GM23338 (cell line): ENCODE results near the gene OLFM1. TPM values are rescaled to one million over a fixed set of nuclear protein-coding genes. Genes with fewer than 3 reads are reported as not detected.

ENCODE experiments used
- ATAC-seq: fragments of 200-7000 bp; cut with Tn5 transposase; 3 replicates; pipeline ENCODE4 v1.9.1; 2020
- DNase-seq: peaks from one replicate; pipeline ENCODE4 v3.0.0-alpha.2; 2015; ENCODE audit warnings: low spot score
- H2AFZ ChIP-seq: fragments of 200-600 bp; sonication (generic); 2 replicates; pipeline ENCODE4 v1.8.0; 2016; ENCODE audit warnings: antibody characterized with exemption, mild to moderate bottlenecking, moderate library complexity
- H3F3A ChIP-seq: fragments of 200-600 bp; sonication (generic); replicated peaks from 2 replicates; pipeline ENCODE4 v1.8.0; 2017; ENCODE audit warnings: antibody characterized with exemption, mixed run types, low read depth
- H3K27ac ChIP-seq: fragments of 200-600 bp; sonication (generic); 2 replicates; pipeline ENCODE4 v1.6.1; 2016; ENCODE audit warnings: low read depth
- H3K27me3 ChIP-seq: fragments of 200-600 bp; sonication (generic); 2 replicates; pipeline ENCODE4 v1.8.0; 2016; ENCODE audit warnings: mild to moderate bottlenecking, mixed run types, moderate library complexity; ENCODE audit not compliant: insufficient read depth
- H3K36me3 ChIP-seq: fragments of 200-600 bp; sonication (generic); 2 replicates; pipeline ENCODE4 v1.8.0; 2016; ENCODE audit warnings: mild to moderate bottlenecking; ENCODE audit not compliant: insufficient read depth
- H3K4me1 ChIP-seq: fragments of 200-600 bp; sonication (generic); 2 replicates; pipeline ENCODE4 v1.8.0; 2016; ENCODE audit warnings: mild to moderate bottlenecking, moderate library complexity; ENCODE audit not compliant: insufficient read depth
- H3K4me2 ChIP-seq: fragments of 200-600 bp; sonication (generic); 2 replicates; pipeline ENCODE4 v1.7.1; 2017; ENCODE audit warnings: mixed run types
- H3K4me3 ChIP-seq: fragments of 200-600 bp; sonication (generic); 2 replicates; pipeline ENCODE4 v1.6.1; 2016; ENCODE audit warnings: mixed run types
- H3K79me2 ChIP-seq: fragments of 200-600 bp; sonication (generic); replicated peaks from 2 replicates; pipeline ENCODE4 v1.8.0; 2017; ENCODE audit warnings: mild to moderate bottlenecking; ENCODE audit not compliant: insufficient read depth
- H3K9me2 ChIP-seq: fragments of 200-600 bp; sonication (generic); 2 replicates; pipeline ENCODE4 v1.8.0; 2017; ENCODE audit not compliant: insufficient read depth
- H4K20me1 ChIP-seq: fragments of 200-600 bp; sonication (generic); replicated peaks from 2 replicates; pipeline ENCODE4 v1.8.0; 2017; ENCODE audit warnings: mild to moderate bottlenecking; ENCODE audit not compliant: insufficient read depth
- H3K27ac Mint-ChIP-seq: 2 replicates; pipeline ENCODE4 v1.8.0; 2020; ENCODE audit warnings: inconsistent platforms, mild to moderate bottlenecking, moderate library complexity, mixed read lengths
- H3K27me3 Mint-ChIP-seq: 3 replicates; pipeline ENCODE4 v1.8.0; 2022; ENCODE audit warnings: low read depth, mild to moderate bottlenecking, moderate library complexity, mixed read lengths, inconsistent platforms; ENCODE audit not compliant: insufficient read depth, poor library complexity
- H3K36me3 Mint-ChIP-seq: 3 replicates; pipeline ENCODE4 v1.8.0; 2021; ENCODE audit warnings: low read depth, mild to moderate bottlenecking, inconsistent platforms, moderate library complexity, mixed read lengths
- H3K4me1 Mint-ChIP-seq: 3 replicates; pipeline ENCODE4 v1.8.0; 2020; ENCODE audit warnings: mild to moderate bottlenecking, inconsistent platforms, mixed read lengths
- H3K4me3 Mint-ChIP-seq: 3 replicates; pipeline ENCODE4 v1.8.0; 2021; ENCODE audit warnings: moderate library complexity, mild to moderate bottlenecking, inconsistent platforms, mixed read lengths
- H3K9me3 Mint-ChIP-seq: 3 replicates; pipeline ENCODE4 v1.8.0; 2020; ENCODE audit warnings: moderate library complexity, mild to moderate bottlenecking, inconsistent platforms, mixed read lengths
- CREB1 ChIP-seq: fragments of 250-450 bp; sonication (Bioruptor Pico); IDR thresholded peaks from 2 replicates; pipeline ENCODE4 v1.5.0; 2020; ENCODE audit warnings: low read depth, mild to moderate bottlenecking, moderate library complexity
- CTCF ChIP-seq, 2 experiments: fragments of 200-600 bp in 1 of 2; sonication (generic) in 1 of 2; conservative IDR thresholded peaks; 2 replicates each; pipeline versions ENCODE4 v1.5.1 to v1.6.1; 2016 to 2017; ENCODE audit warnings: antibody characterized with exemption in 2 of 2, low read depth in 2 of 2, mild to moderate bottlenecking in 2 of 2, moderate library complexity in 1 of 2
- EZH2 ChIP-seq: fragments of 200-600 bp; sonication (generic); IDR thresholded peaks from one replicate; pipeline ENCODE4 v1.8.0; 2017; ENCODE audit warnings: antibody characterized with exemption, mild to moderate bottlenecking, low read depth; ENCODE audit not compliant: unreplicated experiment
- EZH2phosphoT487 ChIP-seq: fragments of 200-600 bp; sonication (generic); IDR thresholded peaks from one replicate; pipeline ENCODE4 v1.8.1; 2018; ENCODE audit warnings: antibody characterized with exemption; ENCODE audit not compliant: unreplicated experiment
- JUNB ChIP-seq: IDR thresholded peaks from one replicate; pipeline ENCODE4 v1.6.1; 2016; ENCODE audit warnings: antibody characterized with exemption; ENCODE audit not compliant: unreplicated experiment
- POLR2AphosphoS5 ChIP-seq: IDR thresholded peaks from 2 replicates; pipeline ENCODE4 v1.6.1; 2016; ENCODE audit warnings: antibody characterized with exemption, low read depth
- REST ChIP-seq: IDR thresholded peaks from one replicate; pipeline ENCODE4 v1.6.1; 2018; ENCODE audit warnings: antibody characterized with exemption; ENCODE audit not compliant: unreplicated experiment
- STAT1 ChIP-seq: IDR thresholded peaks from one replicate; pipeline ENCODE4 v1.6.1; 2016; ENCODE audit warnings: antibody characterized with exemption; ENCODE audit not compliant: unreplicated experiment
- ZNF114 ChIP-seq: fragments of 250-450 bp; sonication (Bioruptor Pico); IDR thresholded peaks from 2 replicates; pipeline ENCODE4 v1.5.0; 2020; ENCODE audit warnings: mild to moderate bottlenecking, moderate library complexity
- ZNF331 ChIP-seq: fragments of 250-450 bp; sonication (Bioruptor Pico); IDR thresholded peaks from 2 replicates; pipeline ENCODE4 v1.5.0; 2020; ENCODE audit warnings: low read depth, mild to moderate bottlenecking, moderate library complexity
- polyA plus RNA-seq: library from polyadenylated mRNA; unstranded; fragments of >200 nt; fragmentation: Nextera tagmentation; extraction: Ambion mirVana; gene quantifications from 2 replicates; pipeline ENCODE4 v1.2.1, GENCODE V29; 2016
- total RNA-seq: library from RNA; depleted of rRNA; stranded (reverse); fragments of >200 nt; shearing (Covaris generic); gene quantifications from 2 replicates; pipeline ENCODE4 v1.2.3, GENCODE V29; 2014
- TF ChIP-seq, protein P1 (sequence below): IDR thresholded peaks from 2 replicates; pipeline ENCODE4 v1.6.1; 2016; ENCODE audit warnings: antibody characterized with exemption

OLFM1 gene
- total and polyA plus RNA-seq, 2 experiments from 2014 or later, result 20.6 to 40.1 TPM

DNA sequence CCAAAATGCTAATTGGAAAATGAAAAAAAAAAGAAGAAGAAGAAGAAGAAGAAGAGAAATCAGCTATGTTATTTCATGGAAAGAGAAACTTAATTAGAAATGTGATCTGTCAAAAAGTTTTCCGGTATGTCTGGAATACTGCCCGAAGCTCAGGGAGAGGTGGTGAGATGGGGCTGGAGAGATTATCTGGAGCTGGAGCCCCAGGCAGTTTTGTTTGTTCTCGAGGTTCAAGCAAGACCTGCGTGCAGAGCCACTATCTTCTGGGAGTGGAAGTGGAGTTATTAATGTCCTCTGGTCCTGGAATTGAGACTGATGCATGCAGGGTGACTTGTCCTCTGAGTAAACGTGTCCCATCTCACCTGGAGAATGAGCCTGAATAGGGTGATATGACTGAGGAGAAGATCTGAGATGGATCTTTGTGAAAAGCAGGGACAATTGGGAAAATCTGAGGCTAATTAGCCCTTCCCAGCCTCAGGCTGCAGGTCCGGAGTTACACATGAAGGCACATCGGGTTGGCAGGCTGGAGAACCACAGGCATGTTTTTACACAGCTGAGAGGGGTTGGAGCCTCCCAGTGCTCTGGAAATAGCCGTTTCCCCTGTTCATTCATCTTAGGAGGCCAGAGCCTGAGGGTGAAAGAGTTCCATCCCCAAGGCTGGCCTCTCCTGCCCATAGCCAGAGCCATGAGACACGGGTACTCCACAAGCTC lies 70.5 kb downstream of the OLFM1 start (continued):
- no peak for TF ChIP-seq CTCF (conservative IDR thresholded peaks at IDR 0.05; ENCODE audit: low read depth in 2 of 2)
- no peak for TF ChIP-seq JUNB
- no peak for TF ChIP-seq POLR2AphosphoS5
- no peak for TF ChIP-seq REST
- no peak for TF ChIP-seq CREB1 (CRISPR knock-in tag)
- no peak for TF ChIP-seq EZH2
- TF ChIP-seq STAT1, result no peak
- TF ChIP-seq, protein P1, sequence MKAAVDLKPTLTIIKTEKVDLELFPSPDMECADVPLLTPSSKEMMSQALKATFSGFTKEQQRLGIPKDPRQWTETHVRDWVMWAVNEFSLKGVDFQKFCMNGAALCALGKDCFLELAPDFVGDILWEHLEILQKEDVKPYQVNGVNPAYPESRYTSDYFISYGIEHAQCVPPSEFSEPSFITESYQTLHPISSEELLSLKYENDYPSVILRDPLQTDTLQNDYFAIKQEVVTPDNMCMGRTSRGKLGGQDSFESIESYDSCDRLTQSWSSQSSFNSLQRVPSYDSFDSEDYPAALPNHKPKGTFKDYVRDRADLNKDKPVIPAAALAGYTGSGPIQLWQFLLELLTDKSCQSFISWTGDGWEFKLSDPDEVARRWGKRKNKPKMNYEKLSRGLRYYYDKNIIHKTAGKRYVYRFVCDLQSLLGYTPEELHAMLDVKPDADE, result no peak
- TF ChIP-seq ZNF114, result no peak

DNA sequence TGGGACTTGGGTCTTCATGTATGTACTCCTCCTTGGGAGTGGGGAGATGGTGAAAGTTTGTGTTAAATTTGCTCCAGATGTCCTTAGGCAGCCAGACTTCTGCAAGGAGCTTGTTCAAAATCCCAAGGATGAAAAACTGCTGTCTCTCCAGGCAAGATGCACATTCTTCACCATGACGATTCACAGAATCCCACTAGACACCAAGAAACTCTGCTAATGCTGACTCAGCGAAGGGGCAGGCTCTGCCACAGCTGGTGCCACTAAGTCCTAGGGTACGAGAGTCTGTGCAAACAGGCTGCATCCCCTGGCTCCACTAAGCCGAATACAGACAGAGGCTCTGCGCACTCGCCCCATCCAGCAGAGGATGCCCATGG lies 71.1 kb downstream of the OLFM1 start:
- no peaks in the 10 kb centered on the region for H3K36me3 ChIP-seq
- Mint-ChIP-seq H3K4me3 (no peak overlapping the region), H3K27ac (no peak overlapping the region), H3K36me3 (no peaks in the 10 kb centered on the region), H3K9me3 (no peaks in the 10 kb centered on the region), H3K27me3 (peaks cover 11% of the 10 kb centered on the region), H3K4me1 (no peaks in the 10 kb centered on the region)
- no peak overlapping the region for H3K27ac ChIP-seq
- DNase-seq (no peak), ATAC-seq (no peak)
- H2AFZ ChIP-seq, result no peak overlapping the region
- no peaks in the 10 kb centered on the region for H3K27me3 ChIP-seq
- H3K4me2 ChIP-seq, result no peak overlapping the region
- H3K4me3 ChIP-seq, result no peak overlapping the region
- no peaks in the 10 kb centered on the region for H3K79me2 ChIP-seq
- H4K20me1 ChIP-seq, result no peaks in the 10 kb centered on the region
- H3K9me2 ChIP-seq, result no peaks in the 10 kb centered on the region
- no peaks in the 10 kb centered on the region for H3F3A ChIP-seq
- no peaks in the 10 kb centered on the region for H3K4me1 ChIP-seq
- TF ChIP-seq ZNF331 (no peak), ZNF114 (no peak), STAT1 (no peak), REST (no peak), EZH2phosphoT487 (no peak)
- TF ChIP-seq, protein P1, result no peak
